ENCODE measurements around the gene CDH9. TPM values are rescaled to one million over a fixed set of nuclear protein-coding genes. Genes with fewer than 3 reads are reported as not detected.

CDH9 gene
- total RNA-seq, 2 donors from 2014 or later: not detected

DNA sequence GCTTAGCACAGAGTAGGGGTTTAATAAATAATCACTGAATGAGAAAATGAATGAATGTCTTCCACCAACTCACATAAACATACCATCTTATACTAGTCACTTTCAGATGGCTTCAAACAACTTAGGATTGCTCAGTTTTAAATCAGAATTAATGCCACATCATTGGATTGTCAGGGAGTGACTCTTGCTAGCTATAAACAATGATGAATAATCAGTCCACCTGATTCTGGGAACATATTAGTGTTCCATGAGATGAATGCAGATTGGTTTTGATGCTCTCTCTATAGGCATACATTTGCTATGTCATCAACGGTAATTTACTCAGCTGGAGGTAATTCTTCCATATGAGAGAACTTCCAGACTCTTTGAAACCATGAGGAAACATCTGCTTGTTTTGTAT is 97.4 kb downstream of the CDH9 start:
- no peak for ATAC-seq (ENCODE audit: insufficient number of reproducible peaks, low FRiP score, low read depth)
- Histone ChIP-seq H3K27ac (no peak overlapping the region), H3K9me3 (no peaks in the 10 kb centered on the region), H3K36me3 (no peaks in the 10 kb centered on the region), H3K4me3 (no peak overlapping the region), H3K27me3 (replicated peaks; ENCODE audit: insufficient read depth) (no peaks in the 10 kb centered on the region), H3K4me1 (ENCODE audit: control insufficient read depth in 1 of 2, low read depth in 2 of 2) (no peaks in the 10 kb centered on the region)
- TF ChIP-seq, protein P1, sequence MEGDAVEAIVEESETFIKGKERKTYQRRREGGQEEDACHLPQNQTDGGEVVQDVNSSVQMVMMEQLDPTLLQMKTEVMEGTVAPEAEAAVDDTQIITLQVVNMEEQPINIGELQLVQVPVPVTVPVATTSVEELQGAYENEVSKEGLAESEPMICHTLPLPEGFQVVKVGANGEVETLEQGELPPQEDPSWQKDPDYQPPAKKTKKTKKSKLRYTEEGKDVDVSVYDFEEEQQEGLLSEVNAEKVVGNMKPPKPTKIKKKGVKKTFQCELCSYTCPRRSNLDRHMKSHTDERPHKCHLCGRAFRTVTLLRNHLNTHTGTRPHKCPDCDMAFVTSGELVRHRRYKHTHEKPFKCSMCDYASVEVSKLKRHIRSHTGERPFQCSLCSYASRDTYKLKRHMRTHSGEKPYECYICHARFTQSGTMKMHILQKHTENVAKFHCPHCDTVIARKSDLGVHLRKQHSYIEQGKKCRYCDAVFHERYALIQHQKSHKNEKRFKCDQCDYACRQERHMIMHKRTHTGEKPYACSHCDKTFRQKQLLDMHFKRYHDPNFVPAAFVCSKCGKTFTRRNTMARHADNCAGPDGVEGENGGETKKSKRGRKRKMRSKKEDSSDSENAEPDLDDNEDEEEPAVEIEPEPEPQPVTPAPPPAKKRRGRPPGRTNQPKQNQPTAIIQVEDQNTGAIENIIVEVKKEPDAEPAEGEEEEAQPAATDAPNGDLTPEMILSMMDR (IDR thresholded peaks at IDR 0.05): no peak
- DNase-seq (ENCODE audit: low spot score): no peak

DNA sequence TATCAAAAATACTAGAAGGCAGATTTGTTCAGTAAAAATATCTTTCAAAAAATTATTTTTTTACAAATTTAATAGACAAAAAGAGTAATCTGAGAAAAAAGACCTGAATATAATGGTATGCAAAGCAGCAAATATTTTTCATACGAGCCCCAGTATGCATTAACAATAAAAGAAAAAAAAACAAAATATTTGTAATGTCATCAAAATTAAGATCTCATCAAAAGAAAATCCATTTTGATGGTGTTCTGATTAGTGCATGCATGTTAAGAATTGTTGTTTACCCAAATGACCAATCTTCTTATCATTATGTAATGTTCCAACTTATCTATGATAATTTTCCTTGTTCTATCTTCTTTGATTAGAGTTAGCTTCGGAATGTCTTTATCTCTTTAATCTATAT is 106.1 kb downstream of the CDH9 start:
- ATAC-seq (ENCODE audit: insufficient number of reproducible peaks, low FRiP score, low read depth) (no peak), DNase-seq (ENCODE audit: low spot score) (no peak)
- no peak overlapping the region for H3K4me3 ChIP-seq
- no peak overlapping the region for H3K27ac ChIP-seq
- H3K9me3 ChIP-seq: no peaks in the 10 kb centered on the region
- H3K4me1 ChIP-seq (ENCODE audit: control insufficient read depth in 1 of 2, low read depth in 2 of 2): no peaks in the 10 kb centered on the region
- no peaks in the 10 kb centered on the region for H3K36me3 ChIP-seq
- no peaks in the 10 kb centered on the region for H3K27me3 ChIP-seq (replicated peaks; ENCODE audit: insufficient read depth)
- TF ChIP-seq, protein P1 (IDR thresholded peaks at IDR 0.05): no peak

GRCh38 chr5:26921439-26921838 is 116.9 kb downstream of the CDH9 start:
- H3K27ac ChIP-seq: no peak overlapping the region
- H3K4me3 ChIP-seq: no peak overlapping the region
- no peaks in the 10 kb centered on the region for H3K9me3 ChIP-seq

DNA sequence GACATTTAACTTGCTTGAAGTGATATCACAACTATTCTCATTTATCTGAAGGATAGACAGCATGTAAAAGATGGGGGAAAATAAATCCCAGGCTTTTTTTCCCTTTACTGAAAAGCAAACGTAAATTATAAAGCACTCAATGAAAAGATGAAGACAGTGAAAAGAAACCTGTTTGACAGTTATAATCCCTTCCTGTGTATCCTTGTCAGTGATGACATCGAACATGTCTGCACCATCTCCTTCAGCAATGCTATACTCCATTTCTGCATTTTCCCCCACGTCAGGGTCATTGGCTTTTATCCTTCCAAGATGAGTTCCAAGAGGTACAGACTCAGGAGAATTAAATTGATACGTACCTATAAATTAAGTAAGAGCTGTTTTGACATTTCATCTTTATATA is 134.9 kb downstream of the CDH9 start:
- ATAC-seq (ENCODE audit: insufficient number of reproducible peaks, low FRiP score, low read depth): no peak
- DNase-seq (ENCODE audit: low spot score): no peak
- Histone ChIP-seq H3K27me3 (replicated peaks; ENCODE audit: insufficient read depth) (no peaks in the 10 kb centered on the region), H3K27ac (no peak overlapping the region), H3K36me3 (no peaks in the 10 kb centered on the region), H3K9me3 (no peaks in the 10 kb centered on the region), H3K4me3 (no peak overlapping the region), H3K4me1 (ENCODE audit: control insufficient read depth in 1 of 2, low read depth in 2 of 2) (no peaks in the 10 kb centered on the region)
- TF ChIP-seq, protein P1 (IDR thresholded peaks at IDR 0.05): no peak

More at GRCh38 chr5:26921439-26921838, 116.9 kb downstream of the CDH9 start:
- H3K27me3 ChIP-seq (replicated peaks; ENCODE audit: insufficient read depth): no peaks in the 10 kb centered on the region
- H3K36me3 ChIP-seq: no peaks in the 10 kb centered on the region
- DNase-seq (ENCODE audit: low spot score) (no peak), ATAC-seq (ENCODE audit: insufficient number of reproducible peaks, low FRiP score, low read depth) (no peak)
- TF ChIP-seq, protein P1 (IDR thresholded peaks at IDR 0.05): no peak
- no peaks in the 10 kb centered on the region for H3K4me1 ChIP-seq (ENCODE audit: control insufficient read depth in 1 of 2, low read depth in 2 of 2)

- H3K27me3 ChIP-seq (replicated peaks; ENCODE audit: insufficient read depth): no peaks in the 10 kb centered on the region
- no peak for DNase-seq (ENCODE audit: low spot score)
- H3K27ac ChIP-seq: no peak overlapping the region
- H3K4me1 ChIP-seq (ENCODE audit: control insufficient read depth in 1 of 2, low read depth in 2 of 2): no peaks in the 10 kb centered on the region
- no peak overlapping the region for H3K4me3 ChIP-seq
- TF ChIP-seq, protein P1 (IDR thresholded peaks at IDR 0.05): no peak
- no peaks in the 10 kb centered on the region for H3K9me3 ChIP-seq
- no peaks in the 10 kb centered on the region for H3K36me3 ChIP-seq
- ATAC-seq (ENCODE audit: insufficient number of reproducible peaks, low FRiP score, low read depth): no peak
Observed at GRCh38 chr5:26894719-26895263, 143.6 kb downstream of the CDH9 start.

All from thoracic aorta (tissue), 2 donors.